ENCODE data around the gene SDHA.

- TF ChIP-seq EZH2 (IDR thresholded peaks at IDR 0.05) (no peak), FOXP2 (optimal IDR thresholded peaks at IDR 0.05; ENCODE audit: control extremely low read depth, extremely low read length, insufficient read depth) (no peak)
These were observed 36.0 kb upstream of the SDHA start for GRCh38 chr5:182126-182525.

Data from SK-N-MC (cell line).